HG02970 (cell line): ENCODE results near the gene MAP1B.

Experiments
- ATAC-seq: cut with Tn5 transposase; IDR thresholded peaks from one replicate; pipeline ENCODE4 v1.9.1; 2021; ENCODE audit warnings: mild to moderate bottlenecking, moderate library complexity, moderate number of reproducible peaks; ENCODE audit not compliant: unreplicated experiment, low FRiP score

MAP1B gene

DNA sequence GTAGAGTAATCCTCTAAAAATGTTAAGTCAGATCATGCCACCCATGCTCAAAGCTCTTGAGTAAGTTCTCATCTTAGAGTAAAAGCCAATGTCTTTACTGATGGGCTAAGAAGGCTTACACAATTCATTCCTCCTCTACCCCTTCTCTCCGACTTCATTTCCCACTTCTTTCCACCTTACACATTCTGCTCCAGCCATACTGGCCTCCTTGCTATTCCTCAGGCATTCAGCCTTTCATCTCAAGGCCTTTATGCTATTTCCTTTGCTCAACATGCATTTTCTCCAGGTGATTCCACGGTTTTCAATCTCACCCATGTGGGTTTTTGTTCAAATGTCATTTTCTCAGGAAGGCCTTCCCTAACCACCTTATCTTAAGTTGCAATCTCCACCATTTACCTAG lies 104.9 kb downstream of the MAP1B start:
- no peak for ATAC-seq

DNA sequence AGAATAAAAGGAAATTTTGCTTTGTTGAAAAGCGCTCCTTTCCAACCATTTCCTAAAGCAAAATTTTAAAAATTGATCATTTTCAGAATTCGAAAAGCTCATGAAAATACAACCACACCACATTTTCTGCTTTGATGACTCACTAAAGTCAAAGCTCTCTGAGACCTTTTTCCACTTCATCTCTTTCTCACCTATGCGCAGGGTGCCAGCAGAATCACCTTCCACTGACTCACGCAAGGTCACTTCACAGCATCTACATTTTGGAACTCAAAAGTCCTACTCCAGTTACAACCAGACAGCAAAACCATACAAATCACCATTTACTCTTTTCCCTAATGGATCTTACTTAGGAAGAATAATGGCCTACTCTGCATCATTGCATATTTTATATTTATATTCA lies 106.2 kb downstream of the MAP1B start:
- no peak for ATAC-seq

DNA sequence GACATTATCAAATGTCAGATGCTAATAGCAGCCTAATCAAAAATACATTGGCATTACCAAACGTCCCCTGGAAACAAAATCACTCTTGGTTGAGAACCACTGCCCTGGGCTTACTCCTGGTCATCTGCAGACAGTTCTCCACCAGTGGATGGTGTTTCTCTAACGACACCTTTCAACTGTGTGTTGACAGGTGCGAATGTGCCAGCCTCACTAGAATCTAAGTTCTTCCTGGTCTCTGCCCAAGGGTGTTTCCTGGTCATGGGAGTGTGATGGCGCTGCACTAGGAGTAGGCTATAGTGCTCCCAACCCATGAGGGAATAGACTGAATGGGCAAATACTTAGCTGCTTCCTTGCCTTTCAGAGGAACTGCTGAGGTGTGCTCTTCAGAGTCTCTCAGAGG lies 106.9 kb downstream of the MAP1B start:
- no peak for ATAC-seq

DNA sequence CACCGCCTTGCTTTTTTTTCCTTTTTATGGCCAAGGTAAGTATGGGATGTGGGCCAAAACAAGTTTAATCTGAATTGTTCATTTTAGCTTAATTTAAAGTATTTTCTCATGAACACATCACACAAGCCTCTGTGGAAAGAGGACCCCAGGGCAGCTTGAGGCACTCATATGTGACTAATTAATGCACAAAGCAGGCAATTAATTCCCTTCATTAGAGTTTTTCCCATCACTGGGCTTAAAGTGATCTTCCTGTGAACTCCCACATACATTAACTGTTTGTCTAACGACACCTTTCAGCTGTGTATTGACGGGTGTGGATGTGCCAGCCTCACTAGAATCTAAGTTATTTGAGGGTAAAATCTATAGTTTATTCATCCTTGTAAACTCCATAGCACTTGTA lies 109.5 kb downstream of the MAP1B start:
- ATAC-seq: no peak

DNA sequence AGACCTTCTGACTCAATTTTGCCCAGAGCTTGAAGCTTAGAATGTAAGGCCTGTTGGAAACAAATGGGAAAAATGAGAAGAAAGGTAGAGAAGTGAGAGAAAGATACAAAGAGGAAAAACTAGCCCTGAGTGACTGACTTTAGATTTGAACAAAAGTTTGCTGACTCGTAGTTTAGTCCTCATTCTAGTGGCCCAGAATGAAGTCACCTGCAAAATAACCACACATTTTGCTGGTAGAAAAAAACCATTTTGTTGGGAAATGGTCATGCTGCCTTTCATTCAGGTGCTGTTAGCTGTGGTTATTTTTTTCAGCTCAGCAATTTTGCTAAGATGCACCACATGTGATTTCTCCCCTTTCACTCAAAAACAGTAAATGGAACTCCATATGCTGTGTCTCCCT lies 113.8 kb downstream of the MAP1B start:
- ATAC-seq: no peak

DNA sequence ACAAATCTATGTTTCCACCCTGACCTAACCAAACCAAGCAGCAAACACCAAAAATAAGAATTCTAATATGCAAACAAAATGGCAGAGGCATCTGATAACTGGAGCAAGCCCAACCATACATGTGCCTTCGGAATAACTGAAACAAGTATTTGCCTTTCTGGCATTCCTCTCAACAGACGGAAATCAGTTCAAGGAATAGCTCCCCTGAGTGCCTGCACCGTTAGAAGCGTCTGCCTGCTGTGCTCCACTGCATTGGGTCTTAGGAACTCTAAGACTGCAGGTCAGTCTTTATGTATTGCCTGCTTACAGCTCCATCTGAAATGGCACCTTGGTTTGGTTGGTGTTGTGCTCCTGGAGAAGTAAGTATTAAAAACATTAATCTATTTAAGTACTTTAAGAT lies 114.3 kb downstream of the MAP1B start:
- no peak for ATAC-seq

DNA sequence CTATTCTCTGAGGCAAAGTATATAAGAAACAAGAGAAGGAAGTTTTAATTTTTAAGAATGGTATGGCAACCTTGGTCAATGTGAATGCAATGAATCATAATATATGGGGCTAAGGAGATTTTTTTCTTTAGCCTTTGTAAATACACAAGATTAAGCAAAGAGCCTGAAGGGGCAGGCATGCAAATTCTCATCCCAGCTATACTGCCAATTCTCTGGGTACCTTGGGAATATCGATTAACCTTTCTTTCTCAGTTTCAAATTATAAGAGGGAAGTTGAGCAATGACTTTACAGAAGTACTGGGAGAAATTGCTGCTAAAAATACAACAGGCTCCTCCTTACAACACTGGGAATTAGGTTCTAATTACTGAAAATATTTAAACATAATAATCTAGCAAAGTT lies 115.2 kb downstream of the MAP1B start:
- ATAC-seq: no peak

DNA sequence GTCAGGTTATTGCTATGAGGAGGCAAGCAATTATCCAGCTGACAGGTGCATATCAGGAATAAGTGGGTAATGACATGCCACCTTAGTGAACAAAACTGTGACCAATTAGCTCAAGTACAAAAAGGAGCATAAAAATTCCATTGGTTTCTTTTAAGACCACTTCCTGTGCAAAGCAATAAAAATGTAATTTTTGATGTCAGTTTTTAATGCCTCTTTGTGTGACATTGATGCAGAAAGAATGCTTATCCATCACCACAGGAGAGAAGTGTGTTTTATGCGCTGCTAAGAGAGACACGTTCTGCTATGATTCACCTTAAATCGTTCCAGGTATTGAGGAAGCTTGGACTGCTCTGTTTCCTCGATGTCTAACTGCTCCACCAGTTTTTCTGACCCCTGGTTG lies 116.1 kb downstream of the MAP1B start:
- ATAC-seq: no peak

DNA sequence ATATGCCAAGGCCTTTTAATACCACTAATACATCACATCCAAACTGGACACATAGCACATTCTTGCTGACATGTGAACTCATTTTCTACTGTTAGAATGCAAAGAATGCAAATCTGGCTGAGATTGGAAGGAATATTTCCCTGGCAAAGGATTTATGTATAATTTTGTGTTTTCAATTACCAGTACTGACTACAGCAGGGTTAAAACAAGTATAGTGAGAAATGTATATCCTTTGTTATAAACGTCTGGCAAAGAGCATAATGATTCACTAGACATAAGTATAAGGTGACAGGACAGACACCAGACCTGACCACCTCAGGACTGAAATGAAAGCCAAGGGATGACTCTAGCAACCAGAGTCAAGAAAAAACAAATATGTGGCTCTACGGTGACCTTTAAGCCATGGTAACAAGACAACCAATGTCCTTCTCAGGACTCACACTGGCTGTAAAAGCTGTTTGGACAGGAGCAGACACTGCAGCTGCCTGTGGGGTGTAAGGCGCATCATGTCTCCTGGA lies 117.7 kb downstream of the MAP1B start:
- no peak for ATAC-seq

DNA sequence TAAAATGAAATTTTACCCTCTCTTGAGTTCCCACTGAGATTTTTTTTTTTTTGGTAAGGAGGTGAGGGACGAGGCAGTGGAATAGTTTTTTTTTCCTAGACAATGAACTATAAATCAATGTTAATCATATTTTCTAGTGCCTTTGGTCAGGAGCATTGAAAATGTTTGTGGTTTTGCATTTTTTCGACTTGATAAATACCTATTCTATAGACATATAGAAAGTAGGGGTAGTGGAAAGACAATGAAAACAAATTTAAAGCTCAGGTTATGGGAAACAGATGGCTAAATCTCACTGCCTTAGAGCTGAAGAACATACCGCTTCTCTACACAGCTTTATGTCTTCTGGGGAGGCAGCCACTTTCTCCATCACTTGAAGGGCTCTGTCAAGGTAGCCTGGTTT lies 118.5 kb downstream of the MAP1B start:
- ATAC-seq: no peak

DNA sequence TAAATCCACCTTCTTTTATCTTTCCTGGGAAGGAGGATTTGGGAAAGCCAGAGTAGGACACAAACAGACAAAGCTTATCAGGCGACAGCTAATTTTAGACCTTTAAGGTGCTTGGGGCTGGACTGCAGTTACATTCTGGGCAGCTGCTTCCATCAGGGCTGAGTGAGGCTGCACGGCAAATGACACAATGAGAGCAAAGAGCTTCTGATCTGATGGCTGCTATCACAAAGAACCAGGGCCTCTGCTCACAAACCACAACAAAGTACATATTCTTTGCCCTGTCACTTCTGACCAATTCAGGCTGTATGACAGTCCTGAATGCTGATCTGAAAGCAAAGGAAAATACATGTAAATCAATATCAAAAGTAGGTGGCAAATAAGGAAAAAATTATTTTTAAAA lies 119.7 kb downstream of the MAP1B start:
- ATAC-seq: no peak

DNA sequence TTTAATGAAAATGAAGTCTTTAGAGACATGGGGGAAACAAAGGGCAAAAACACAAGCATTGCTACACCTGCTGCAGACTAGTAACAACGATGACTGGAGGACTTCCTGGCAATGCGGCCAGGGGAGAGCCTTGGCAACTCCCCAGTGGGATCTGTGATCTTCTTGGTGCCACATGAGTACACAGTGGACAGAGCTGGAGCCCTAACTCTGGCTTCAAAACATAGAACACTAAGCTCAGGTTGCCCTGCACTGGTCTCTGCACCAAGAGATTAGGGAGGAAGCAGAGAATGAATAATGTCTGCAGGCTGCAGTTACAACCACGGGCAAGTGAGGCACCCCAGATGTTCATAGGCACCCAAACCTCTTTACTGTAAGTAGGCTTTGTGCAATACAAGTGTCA lies 121.7 kb downstream of the MAP1B start:
- no peak for ATAC-seq

DNA sequence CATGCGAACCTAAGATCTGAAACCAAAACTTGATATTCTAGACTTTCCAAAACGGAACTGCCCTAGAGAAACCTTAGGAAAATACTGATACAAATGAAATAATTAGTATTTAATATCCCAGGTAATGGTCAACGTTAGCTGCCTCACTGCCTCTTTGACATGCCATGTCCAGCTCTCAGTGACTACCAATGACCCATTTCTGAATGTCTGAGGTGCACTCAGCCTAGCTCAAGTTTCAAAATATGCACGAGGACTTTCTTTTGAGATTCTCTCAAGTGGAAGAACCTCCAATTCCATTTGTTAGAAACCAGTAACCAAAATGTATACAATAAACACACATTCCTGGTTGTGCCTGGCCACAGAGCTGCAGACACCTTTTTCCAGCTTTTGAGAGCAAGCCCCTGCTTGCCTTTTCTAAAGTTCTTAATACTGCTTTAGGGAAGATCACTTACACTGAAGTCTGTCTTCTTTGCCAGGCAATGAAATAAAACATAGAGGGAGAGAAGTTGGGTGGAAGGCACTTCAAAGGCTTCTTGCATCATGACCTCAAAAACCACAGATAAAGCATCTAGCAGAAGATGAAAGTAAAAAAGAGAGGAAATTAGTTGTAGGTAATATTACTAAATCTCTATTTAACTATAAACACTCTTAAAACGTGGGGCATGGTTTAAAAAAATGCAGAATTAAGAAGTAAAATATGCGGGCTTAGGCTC lies 124.9 kb downstream of the MAP1B start:
- ATAC-seq: no peak

DNA sequence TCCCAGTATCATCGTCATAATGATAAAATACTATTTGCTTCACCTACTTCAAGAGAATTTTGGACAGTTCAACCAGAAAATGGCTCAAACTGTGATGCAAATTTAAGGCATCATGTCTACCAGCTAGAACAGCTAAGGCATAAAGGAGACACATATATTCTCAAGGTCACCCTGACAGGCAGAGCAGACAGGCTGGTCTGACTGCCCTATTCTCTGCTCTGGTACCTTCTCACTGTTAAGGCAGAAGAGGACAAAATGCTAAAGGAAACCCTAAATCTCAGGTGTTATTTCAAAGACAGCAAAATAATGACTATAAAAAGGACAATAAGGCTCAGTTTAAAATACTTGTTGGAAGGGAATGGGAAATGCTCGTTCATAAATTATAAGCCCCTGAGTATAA lies 125.6 kb downstream of the MAP1B start:
- no peak for ATAC-seq

DNA sequence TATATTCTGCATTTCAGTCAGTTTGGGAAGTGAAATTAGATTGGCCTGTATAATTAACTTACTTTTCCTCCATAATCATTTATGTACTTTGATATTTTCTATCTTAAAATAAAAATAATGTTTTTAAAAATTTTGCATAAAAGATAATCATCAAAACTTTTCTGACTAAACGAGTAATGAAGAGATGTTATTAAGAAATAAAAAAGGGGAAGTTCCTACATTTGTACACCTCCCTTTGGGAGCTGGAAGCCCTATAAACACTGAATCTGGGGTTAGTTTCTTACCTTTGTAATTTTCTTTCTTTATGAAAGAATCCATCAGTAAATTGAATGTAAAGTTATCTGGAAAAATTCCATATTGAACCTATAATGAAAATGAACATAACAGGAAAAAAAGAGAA lies 126.6 kb downstream of the MAP1B start:
- no peak for ATAC-seq

DNA sequence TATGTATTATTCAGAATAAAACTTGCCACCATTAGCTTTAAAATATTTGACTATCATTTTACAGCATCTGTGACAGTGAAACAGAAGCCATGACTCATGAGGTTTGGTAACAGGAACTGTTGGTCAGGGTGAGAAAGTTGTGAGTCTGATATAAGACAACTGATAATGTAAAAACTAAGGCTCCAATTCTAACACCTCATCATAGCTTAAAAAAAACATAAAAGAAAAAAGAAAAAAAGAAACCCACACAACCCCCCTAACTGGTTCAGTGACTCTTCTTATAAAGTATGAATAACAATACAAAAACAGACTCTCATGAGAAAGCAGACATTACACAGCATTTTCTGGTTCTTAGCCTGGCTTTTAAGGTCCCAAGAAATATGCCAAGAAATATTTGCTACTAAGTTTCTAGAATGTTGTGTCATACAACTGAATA lies 127.0 kb downstream of the MAP1B start:
- no peak for ATAC-seq

DNA sequence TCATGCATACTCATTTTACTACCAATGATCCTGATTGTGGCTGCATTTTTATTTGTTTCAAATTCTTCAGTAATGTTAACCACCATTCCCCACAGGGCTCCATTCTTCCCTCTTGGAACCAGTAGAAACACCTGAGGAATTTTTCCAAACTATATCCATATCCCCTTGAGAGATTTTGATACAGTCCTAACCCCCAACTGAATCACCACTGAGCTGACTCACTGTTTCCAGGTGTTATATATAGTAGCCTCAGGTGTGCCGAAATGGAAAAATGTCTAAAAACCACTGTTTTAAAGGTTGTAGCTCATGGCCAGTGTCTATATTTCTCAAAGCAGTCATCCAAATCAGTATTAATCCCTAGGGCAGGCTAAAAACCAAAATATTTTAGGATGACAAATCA lies 127.6 kb downstream of the MAP1B start:
- ATAC-seq: no peak

DNA sequence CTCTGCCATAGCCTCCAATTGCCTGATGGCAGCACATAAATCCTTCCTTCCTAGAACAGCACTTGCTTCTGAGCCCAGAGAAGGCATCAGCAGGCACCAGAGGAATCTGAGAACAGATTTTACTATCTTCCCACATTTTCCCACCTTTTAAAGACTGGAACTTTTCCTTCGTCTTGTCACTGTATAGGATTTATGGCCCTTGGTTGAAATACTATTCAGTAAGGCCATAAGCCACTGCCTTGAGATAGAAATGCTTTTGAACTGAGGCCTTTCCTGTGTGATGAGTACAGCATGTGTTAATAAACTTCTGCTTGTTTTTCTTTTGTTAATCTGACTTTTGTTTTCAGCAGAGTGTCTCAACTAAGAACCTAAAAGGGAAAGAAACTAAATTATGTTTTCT lies 128.4 kb downstream of the MAP1B start:
- ATAC-seq: no peak

DNA sequence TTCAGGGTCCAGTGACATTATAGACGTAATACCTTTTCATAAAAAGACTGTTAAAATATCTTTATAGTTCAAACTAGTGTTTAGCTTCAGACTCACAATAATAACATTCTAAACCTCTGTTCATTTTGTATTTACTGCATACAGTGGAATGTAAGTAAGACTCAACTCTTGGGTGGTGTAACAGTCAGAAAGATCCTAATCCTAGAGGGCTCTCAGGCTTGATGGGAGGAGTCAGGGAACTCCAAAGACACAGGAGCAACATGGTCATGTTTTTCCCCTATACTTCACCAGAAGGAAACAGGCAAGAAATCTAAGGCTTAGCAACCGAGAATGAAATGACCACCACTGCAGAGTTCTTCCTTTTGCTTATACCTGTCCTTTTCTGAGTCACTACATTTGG lies 130.1 kb downstream of the MAP1B start:
- ATAC-seq: no peak

DNA sequence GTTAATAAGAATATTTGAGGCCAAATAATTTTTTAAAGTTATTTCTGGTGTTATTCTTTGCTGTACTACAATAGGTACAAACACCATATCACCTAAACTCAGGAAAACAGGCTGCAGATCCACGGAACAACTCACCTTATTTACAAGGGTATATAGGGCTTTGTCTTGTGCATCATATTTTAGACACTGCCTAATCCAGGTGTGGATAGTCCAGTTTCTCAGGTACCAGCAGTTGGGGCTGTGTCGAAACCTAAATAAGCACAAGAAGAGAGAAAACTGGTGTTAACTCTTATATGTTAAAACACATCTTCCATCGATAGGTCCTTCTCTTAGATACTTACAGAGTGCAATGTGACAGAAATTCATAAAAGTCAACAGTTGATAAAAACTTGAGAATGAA lies 130.6 kb downstream of the MAP1B start:
- ATAC-seq: no peak

DNA sequence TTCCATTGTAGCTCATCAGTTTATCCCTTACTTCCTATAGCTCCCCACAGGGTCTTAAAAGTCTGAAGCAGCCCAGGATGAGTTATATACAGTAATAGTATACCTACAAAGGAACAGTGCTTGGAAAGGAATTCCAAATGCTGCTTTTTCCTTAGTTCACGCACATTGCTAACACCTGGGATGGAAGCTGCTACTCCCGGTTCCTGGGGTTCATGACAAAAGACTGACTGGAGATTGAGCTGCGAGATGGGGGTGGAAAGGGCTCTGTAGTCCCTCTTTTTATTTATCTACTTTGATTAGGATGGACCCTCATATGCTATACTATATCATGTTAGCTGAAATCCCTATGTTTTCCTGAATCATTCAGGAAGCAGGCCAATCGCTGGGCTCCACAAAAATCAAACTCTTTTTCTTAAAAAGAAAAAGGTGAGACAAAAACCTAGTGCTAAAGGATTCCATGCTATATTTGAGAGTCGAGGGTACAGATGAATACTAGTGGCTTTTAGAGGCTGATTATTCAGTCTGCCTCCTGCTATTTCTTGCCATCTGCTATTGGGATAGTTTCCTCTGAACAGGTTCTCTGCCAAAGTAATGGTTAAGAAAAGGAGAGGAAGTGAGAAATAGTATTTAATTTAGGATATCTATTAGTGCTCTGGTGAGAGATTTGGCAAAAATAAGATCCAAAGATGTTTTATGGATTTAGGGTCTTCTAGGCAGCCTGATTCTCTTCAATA lies 131.6 kb downstream of the MAP1B start:
- ATAC-seq: no peak

DNA sequence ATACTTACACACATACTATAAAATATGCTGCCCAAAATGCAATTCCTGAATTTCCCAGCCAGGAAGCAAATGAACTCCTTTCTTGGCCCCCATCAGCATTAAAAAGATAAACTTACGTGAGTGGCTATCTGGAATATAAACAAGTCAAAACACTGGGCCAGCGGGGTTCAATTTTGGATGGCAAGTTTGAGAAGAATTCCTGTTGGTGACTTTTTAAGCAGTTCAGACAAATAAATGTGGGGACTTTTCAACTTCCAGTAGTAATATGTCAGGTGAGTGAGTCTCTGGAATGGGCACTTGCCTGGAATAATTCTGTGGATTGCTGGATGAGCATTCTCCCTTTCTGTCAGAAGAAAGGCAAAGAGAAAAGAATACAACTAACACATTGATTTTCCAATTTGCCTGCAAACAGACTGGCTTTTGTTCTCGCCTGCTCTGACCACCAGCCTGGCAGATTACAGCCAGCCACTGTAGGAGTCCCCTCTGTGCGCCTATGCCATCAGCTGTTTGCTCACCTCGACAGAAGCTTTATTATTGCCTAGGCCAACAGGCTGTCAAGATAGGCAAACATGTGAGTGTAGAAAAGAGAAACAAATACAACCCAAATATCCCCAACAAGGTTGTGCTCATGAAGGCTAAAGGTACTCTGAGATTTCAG lies 134.2 kb downstream of the MAP1B start:
- no peak for ATAC-seq
